ENCODE measurements around the gene ADRB2.

DNA sequence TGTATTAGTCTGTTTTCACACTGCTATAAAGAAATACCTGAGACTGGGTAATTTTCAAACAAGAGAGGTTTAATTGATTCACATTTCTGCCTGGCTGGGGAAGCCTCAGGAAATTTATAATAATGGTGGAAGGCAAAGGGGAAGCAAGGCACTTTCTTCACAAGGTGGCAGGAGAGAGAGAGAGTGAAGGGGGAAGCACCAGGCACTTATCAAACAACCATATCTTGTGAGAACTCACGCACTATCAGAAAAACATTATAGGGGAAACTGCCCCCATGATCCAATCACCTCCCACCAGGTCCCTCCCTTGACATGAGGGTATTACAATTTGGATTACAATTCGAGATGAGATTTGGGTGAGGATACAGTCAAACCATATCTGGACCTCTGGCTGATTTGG lies 34.7 kb downstream of the ADRB2 start:
- TF ChIP-seq GABPA (IDR thresholded peaks at IDR 0.05 in 1 of 2, conservative IDR thresholded peaks at IDR 0.05 in 1 of 2): no peak
- no peak for TF ChIP-seq NR2F2 (IDR thresholded peaks at IDR 0.05)
- TF ChIP-seq, protein P1, sequence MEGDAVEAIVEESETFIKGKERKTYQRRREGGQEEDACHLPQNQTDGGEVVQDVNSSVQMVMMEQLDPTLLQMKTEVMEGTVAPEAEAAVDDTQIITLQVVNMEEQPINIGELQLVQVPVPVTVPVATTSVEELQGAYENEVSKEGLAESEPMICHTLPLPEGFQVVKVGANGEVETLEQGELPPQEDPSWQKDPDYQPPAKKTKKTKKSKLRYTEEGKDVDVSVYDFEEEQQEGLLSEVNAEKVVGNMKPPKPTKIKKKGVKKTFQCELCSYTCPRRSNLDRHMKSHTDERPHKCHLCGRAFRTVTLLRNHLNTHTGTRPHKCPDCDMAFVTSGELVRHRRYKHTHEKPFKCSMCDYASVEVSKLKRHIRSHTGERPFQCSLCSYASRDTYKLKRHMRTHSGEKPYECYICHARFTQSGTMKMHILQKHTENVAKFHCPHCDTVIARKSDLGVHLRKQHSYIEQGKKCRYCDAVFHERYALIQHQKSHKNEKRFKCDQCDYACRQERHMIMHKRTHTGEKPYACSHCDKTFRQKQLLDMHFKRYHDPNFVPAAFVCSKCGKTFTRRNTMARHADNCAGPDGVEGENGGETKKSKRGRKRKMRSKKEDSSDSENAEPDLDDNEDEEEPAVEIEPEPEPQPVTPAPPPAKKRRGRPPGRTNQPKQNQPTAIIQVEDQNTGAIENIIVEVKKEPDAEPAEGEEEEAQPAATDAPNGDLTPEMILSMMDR (IDR thresholded peaks at IDR 0.05; ENCODE audit: low read depth, low read length, missing input control): no peak
- TF ChIP-seq, protein P2, sequence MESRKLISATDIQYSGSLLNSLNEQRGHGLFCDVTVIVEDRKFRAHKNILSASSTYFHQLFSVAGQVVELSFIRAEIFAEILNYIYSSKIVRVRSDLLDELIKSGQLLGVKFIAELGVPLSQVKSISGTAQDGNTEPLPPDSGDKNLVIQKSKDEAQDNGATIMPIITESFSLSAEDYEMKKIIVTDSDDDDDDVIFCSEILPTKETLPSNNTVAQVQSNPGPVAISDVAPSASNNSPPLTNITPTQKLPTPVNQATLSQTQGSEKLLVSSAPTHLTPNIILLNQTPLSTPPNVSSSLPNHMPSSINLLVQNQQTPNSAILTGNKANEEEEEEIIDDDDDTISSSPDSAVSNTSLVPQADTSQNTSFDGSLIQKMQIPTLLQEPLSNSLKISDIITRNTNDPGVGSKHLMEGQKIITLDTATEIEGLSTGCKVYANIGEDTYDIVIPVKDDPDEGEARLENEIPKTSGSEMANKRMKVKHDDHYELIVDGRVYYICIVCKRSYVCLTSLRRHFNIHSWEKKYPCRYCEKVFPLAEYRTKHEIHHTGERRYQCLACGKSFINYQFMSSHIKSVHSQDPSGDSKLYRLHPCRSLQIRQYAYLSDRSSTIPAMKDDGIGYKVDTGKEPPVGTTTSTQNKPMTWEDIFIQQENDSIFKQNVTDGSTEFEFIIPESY (IDR thresholded peaks at IDR 0.05): no peak
- TF ChIP-seq TAF1 (conservative IDR thresholded peaks at IDR 0.05): no peak

Measured in liver (tissue), 3 donors.